AG04450 (cell line): Measurements from ENCODE around the gene PECR. TPM values are rescaled to one million over a fixed set of nuclear protein-coding genes. Genes with fewer than 3 reads are reported as not detected.
"Not testable (repeated sequence)": the region's sequence is repeated elsewhere in the genome, so short reads cannot be mapped to it uniquely, and the experiment has no call there.

Experiments
- CTCF ChIA-PET: fragments of 300-600, 350-600 bp; formaldehyde crosslinking; extraction: SDS; loops from one replicate; lab custom pipeline; 2022; ENCODE audit warnings: antibody characterized with exemption, inconsistent platforms; lab: Charles Lee
- POLR2A ChIA-PET: fragments of 350-600 bp; formaldehyde crosslinking; extraction: SDS; loops from one replicate; lab custom pipeline; 2021; ENCODE audit warnings: antibody characterized with exemption, inconsistent platforms; lab: Yijun Ruan, JAX
- DNase-seq: peaks from one replicate; pipeline ENCODE4 v3.0.0-alpha.2; 2011; ENCODE audit warnings: low read depth, low spot score
- H3K27ac ChIP-seq: one replicate; pipeline ENCODE4 v1.5.1; 2012; ENCODE audit warnings: low read depth, low read length, control low read depth
- H3K27me3 ChIP-seq: one replicate; pipeline ENCODE4 v1.6.0; 2012; ENCODE audit warnings: low read length; ENCODE audit not compliant: control insufficient read depth, insufficient read depth
- H3K4me3 ChIP-seq: 2 replicates; pipeline ENCODE4 v1.5.1; 2011; ENCODE audit warnings: mild to moderate bottlenecking, low read depth, low read length, control low read depth
- H3K9me3 ChIP-seq: 2 replicates; pipeline ENCODE4 v1.5.1; 2012; ENCODE audit warnings: low read length; ENCODE audit not compliant: control insufficient read depth, insufficient read depth
- CTCF ChIP-seq: IDR thresholded peaks from 2 replicates; pipeline ENCODE4 v1.5.1; 2011; ENCODE audit warnings: low read depth, low read length, control low read depth, inconsistent platforms
- polyA plus RNA-seq: library from polyadenylated mRNA; depleted of rRNA; stranded (reverse); fragments of >200 nt; gene quantifications from 2 replicates; pipeline ENCODE4 v1.2.3, GENCODE V29; 2011; rRNA removed

PECR gene
- polyA plus RNA-seq, 1 experiment: 16.7 TPM

- CTCF ChIA-PET: interaction anchor here (1.4 kb wide), 1 partner anchor 49 kb away, joined by 4 read pairs; no protein-coding TSS in a partner anchor
- POLR2A ChIA-PET: no interaction called here
Observed at GRCh38 chr2:215998636-215999035, 83.0 kb downstream of the PECR start.

GRCh38 chr2:215997219-215997618, 84.4 kb downstream of the PECR start:
- no peak for TF ChIP-seq CTCF
- POLR2A ChIA-PET: no interaction called here

More at GRCh38 chr2:215998636-215999035, 83.0 kb downstream of the PECR start:
- Histone ChIP-seq H3K27ac (no peak overlapping the region), H3K4me3 (no peak overlapping the region), H3K27me3 (no peaks in the 10 kb centered on the region), H3K9me3 (no peaks in the 10 kb centered on the region)
- TF ChIP-seq CTCF: no peak
- DNase-seq: no peak

GRCh38 chr2:215994911-215995310, 86.7 kb downstream of the PECR start:
- Histone ChIP-seq H3K4me3 (no peak overlapping the region), H3K27ac (no peak overlapping the region), H3K27me3 (no peaks in the 10 kb centered on the region), H3K9me3 (no peaks in the 10 kb centered on the region)
- no peak for TF ChIP-seq CTCF
- POLR2A ChIA-PET: no interaction called here
- CTCF ChIA-PET: no interaction called here
- no peak for DNase-seq

More at GRCh38 chr2:215997219-215997618, 84.4 kb downstream of the PECR start:
- CTCF ChIA-PET: interaction anchor here (0.8 kb wide), 1 partner anchor 17 kb away, joined by 3 read pairs; the partner anchor contains the start of gene MREG
- no peaks in the 10 kb centered on the region for H3K9me3 ChIP-seq
- no peak overlapping the region for H3K27ac ChIP-seq
- H3K4me3 ChIP-seq: no peak overlapping the region
- no peak for DNase-seq
- no peaks in the 10 kb centered on the region for H3K27me3 ChIP-seq

- CTCF ChIA-PET, H3K9me3 ChIP-seq, H3K27me3 ChIP-seq, H3K27ac ChIP-seq, POLR2A ChIA-PET, DNase-seq, H3K4me3 ChIP-seq: not testable (repeated sequence)
Observed at GRCh38 chr2:215988556-215989207, 92.9 kb downstream of the PECR start.

Other genes starting within 250 kb of the PECR start
- 2.3 and 2.6 TPM in 2 replicates for gene MREG, start 68.3 kb downstream of the PECR start, polyA plus RNA-seq
- 0.16 and 0.35 TPM in 2 replicates for gene TMEM169, start 110 bp upstream of the PECR start, polyA plus RNA-seq
- 427 and 471 TPM in 2 replicates for gene XRCC5, start 27.5 kb upstream of the PECR start, polyA plus RNA-seq